Kidney (tissue), 14 donors: Measurements from ENCODE around the gene BPIFA1. TPM values are rescaled to one million over a fixed set of nuclear protein-coding genes. Genes with fewer than 3 reads are reported as not detected.

Experiments
- DNase-seq, 5 donors: peaks; one replicate each; pipeline ENCODE4 v3.0.0-alpha.2; 2013 to 2020
- FAIRE-seq: peaks from 2 replicates; lab custom pipeline; 2012; peaks lifted over from hg19 to GRCh38; lab: Jason Lieb, UNC
- H3K27ac ChIP-seq, 2 donors: one replicate each; pipeline ENCODE4 v1.7.0; 2013; ENCODE audit warnings: low read depth in 2 of 2, low read length in 2 of 2, inconsistent platforms in 1 of 2
- H3K27me3 ChIP-seq: one replicate; pipeline ENCODE4 v1.7.1; 2013; ENCODE audit warnings: low read length, inconsistent platforms; ENCODE audit not compliant: control insufficient read depth, insufficient read depth
- H3K36me3 ChIP-seq, 3 donors: one replicate each; pipeline versions ENCODE4 v1.7.0 to v1.7.1; 2013; ENCODE audit warnings: low read length in 3 of 3, control low read depth in 1 of 3, inconsistent platforms in 1 of 3; ENCODE audit not compliant: insufficient read depth in 3 of 3, control insufficient read depth in 2 of 3
- H3K4me1 ChIP-seq, 3 donors: one replicate each; pipeline versions ENCODE4 v1.7.0 to v1.7.1; 2013; ENCODE audit warnings: low read length in 3 of 3, inconsistent platforms in 1 of 3, low read depth in 1 of 3; ENCODE audit not compliant: control insufficient read depth in 2 of 3, insufficient read depth in 2 of 3
- H3K4me3 ChIP-seq, 3 donors: one replicate each; pipeline versions ENCODE4 v1.7.0 to v1.8.1; 2013; ENCODE audit warnings: low read length in 3 of 3, control low read depth in 1 of 3, inconsistent platforms in 1 of 3
- H3K9ac ChIP-seq, 3 donors: one replicate each; pipeline versions ENCODE4 v1.7.0 to v1.7.1; 2013; ENCODE audit warnings: low read length in 3 of 3, control low read depth in 1 of 3, inconsistent platforms in 1 of 3
- H3K9me3 ChIP-seq, 3 donors: one replicate each; pipeline versions ENCODE4 v1.7.0 to v1.7.1; 2013; ENCODE audit warnings: low read length in 3 of 3, control low read depth in 1 of 3, inconsistent platforms in 1 of 3; ENCODE audit not compliant: control insufficient read depth in 2 of 3, insufficient read depth in 1 of 3
- CTCF ChIP-seq: IDR thresholded peaks from 3 replicates; pipeline ENCODE4 v1.5.1; 2012; ENCODE audit warnings: mild to moderate bottlenecking, moderate library complexity, borderline replicate concordance; ENCODE audit not compliant: insufficient read depth; ENCODE audit errors: extremely low read depth
- intact Hi-C: fragments of 100-400 bp; cut with DNase I; formaldehyde crosslinking; loops from one replicate; pipeline ENCODE4 v1.11.1; 2022
- polyA plus RNA-seq: library from polyadenylated mRNA; stranded (reverse); fragments of 350-450 nt; fragmentation: Illumina TruSeq; extraction: RNeasy Lipid Tissue Mini Kit (QIAGEN cat#74804); gene quantifications from one replicate; pipeline ENCODE4 v1.2.3, GENCODE V29; 2014; ENCODE audit warnings: low read depth, low replicate concordance; ENCODE audit not compliant: insufficient read depth
- total RNA-seq: library from RNA; stranded (reverse); fragmentation: NEBNext Ultra II Directional; extraction: Animal tissue kit (Norgen Biotek cat#: 25700); gene quantifications from one replicate; pipeline ENCODE4 v1.2.1, GENCODE V29; 2021
- donor health status: control.
- donor health status: control.
- donor health status: control.
- donor health status: control.
- donor health status: control.
- donor health status: DM: yes; HTN: yes; CAD: no.
- donor health status: Normal renal cell carcinoma (clear cell type).

BPIFA1 gene
- total and polyA plus RNA-seq, 2 donors from 2014 or later = not detected

- H3K9me3 ChIP-seq = no peaks in the 10 kb centered on the region
- TF ChIP-seq CTCF = no peak
- no peaks in the 10 kb centered on the region for H3K36me3 ChIP-seq
- DNase-seq (peak in 2 of 5 donors; percentile 13 to 17), FAIRE-seq (no peak)
- H3K9ac ChIP-seq = no peak overlapping the region
- peaks cover 0 to 6% (median 0%) of the 10 kb centered on the region in 3 donors for H3K4me1 ChIP-seq
- peak overlapping the region; percentile 61 to 70 for H3K27ac ChIP-seq
- no peak overlapping the region for H3K4me3 ChIP-seq
- intact Hi-C loops = no loop called here
- no peaks in the 10 kb centered on the region for H3K27me3 ChIP-seq
These were observed 42.0 kb downstream of the BPIFA1 start for GRCh38 chr20:33277471-33278441.

GRCh38 chr20:33278700-33279099 lies 42.9 kb downstream of the BPIFA1 start:
- FAIRE-seq (no peak), DNase-seq (peak in 1 of 5 donors; percentile 4)
- Histone ChIP-seq H3K27ac (no peak overlapping the region), H3K4me3 (no peak overlapping the region), H3K27me3 (no peaks in the 10 kb centered on the region), H3K4me1 (peaks cover 0 to 6% (median 0%) of the 10 kb centered on the region in 3 donors), H3K9me3 (no peaks in the 10 kb centered on the region), H3K9ac (no peak overlapping the region), H3K36me3 (no peaks in the 10 kb centered on the region)
- intact Hi-C loops = no loop called here
- TF ChIP-seq CTCF = no peak

GRCh38 chr20:33279261-33279910 lies 43.6 kb downstream of the BPIFA1 start:
- peaks cover 0 to 6% (median 0%) of the 10 kb centered on the region in 3 donors for H3K4me1 ChIP-seq
- intact Hi-C loops = no loop called here
- peak in 1 of 5 donors; percentile 26 for DNase-seq
- FAIRE-seq = no peak
- H3K9ac ChIP-seq = no peak overlapping the region
- no peak for TF ChIP-seq CTCF
- no peak overlapping the region for H3K27ac ChIP-seq
- no peaks in the 10 kb centered on the region for H3K36me3 ChIP-seq
- H3K4me3 ChIP-seq = no peak overlapping the region
- no peaks in the 10 kb centered on the region for H3K27me3 ChIP-seq
- H3K9me3 ChIP-seq = no peaks in the 10 kb centered on the region
